Stimulated activated CD4-positive, alpha-beta T cell treated with anti-CD3 and anti-CD28 coated beads, Interleukin-2, amount 100 ng/mL, for 4 hours (primary cell): Measurements from ENCODE around the gene PHYHD1.

Source experiments
- DNase-seq: peaks from one replicate; pipeline ENCODE4 v3.0.0-alpha.2; 2020; ENCODE audit warnings: low read depth

Gene PHYHD1

GRCh38 chr9:128901379-128901778 lies 19.4 kb upstream of the PHYHD1 start:
- DNase-seq, result no peak

- DNase-seq, result no peak
Observed at GRCh38 chr9:128901822-128902221, 19.0 kb upstream of the PHYHD1 start.

GRCh38 chr9:128902351-128903078 lies 18.3 kb upstream of the PHYHD1 start:
- peak; percentile 81 for DNase-seq

- DNase-seq, result no peak
Observed at GRCh38 chr9:128903079-128903461, 17.7 kb upstream of the PHYHD1 start.

GRCh38 chr9:128903871-128904620 lies 16.7 kb upstream of the PHYHD1 start:
- no peak for DNase-seq

GRCh38 chr9:128905964-128906363 lies 14.8 kb upstream of the PHYHD1 start:
- DNase-seq, result no peak

- DNase-seq, result no peak
Observed at GRCh38 chr9:128906741-128907140, 14.0 kb upstream of the PHYHD1 start.

- no peak for DNase-seq
Observed at GRCh38 chr9:128908372-128908771, 12.4 kb upstream of the PHYHD1 start.

GRCh38 chr9:128909859-128910258 lies 10.9 kb upstream of the PHYHD1 start:
- no peak for DNase-seq

GRCh38 chr9:128910906-128911305 lies 9.9 kb upstream of the PHYHD1 start:
- no peak for DNase-seq

GRCh38 chr9:128911529-128912035 lies 9.2 kb upstream of the PHYHD1 start:
- no peak for DNase-seq

- DNase-seq, result no peak
Observed at GRCh38 chr9:128912270-128912853, 8.4 kb upstream of the PHYHD1 start.

- no peak for DNase-seq
Observed at GRCh38 chr9:128913048-128913900, 7.5 kb upstream of the PHYHD1 start.

GRCh38 chr9:128913995-128914772 lies 6.6 kb upstream of the PHYHD1 start:
- no peak for DNase-seq

- DNase-seq, result no peak
Observed at GRCh38 chr9:128916204-128916603, 4.6 kb upstream of the PHYHD1 start.

- DNase-seq, result no peak
Observed at GRCh38 chr9:128916745-128917144, 4.0 kb upstream of the PHYHD1 start.

- DNase-seq, result no peak
Observed at GRCh38 chr9:128917151-128917849, 3.5 kb upstream of the PHYHD1 start.

GRCh38 chr9:128918921-128919320 lies 1.9 kb upstream of the PHYHD1 start:
- DNase-seq, result no peak

- no peak for DNase-seq
Observed at GRCh38 chr9:128919402-128920089, 1.2 kb upstream of the PHYHD1 start.
